Measurements from ENCODE around the gene KCNJ2. TPM values are rescaled to one million over a fixed set of nuclear protein-coding genes. Genes with fewer than 3 reads are reported as not detected.

KCNJ2 gene
- total and polyA plus RNA-seq, 12 donors, result 0.22 to 3.6 (median 2.1) TPM

- H3K4me1 ChIP-seq (replicated peaks in 1 of 2), result no peaks in the 10 kb centered on the region
- 66 to 86% (median 77%) methylated on average over 4 of the region's 4 CpGs for WGBS, 4 donors
- no peaks in the 10 kb centered on the region for H3K9me3 ChIP-seq (replicated peaks in 1 of 3)
- no peaks in the 10 kb centered on the region for H3K27me3 ChIP-seq
- intact Hi-C loops (cut with DNase I), result no loop called here
- H3K4me3 ChIP-seq, result no peak overlapping the region
- no peaks in the 10 kb centered on the region for H3K36me3 ChIP-seq (replicated peaks in 1 of 2)
- TF ChIP-seq CTCF (IDR thresholded peaks at IDR 0.05), result no peak
- DNase-seq, result no peak
- H3K27ac ChIP-seq, result no peak overlapping the region
Measured at GRCh38 chr17:70205401-70205800, 36.1 kb downstream of the KCNJ2 start.

GRCh38 chr17:70206361-70207010 lies 37.2 kb downstream of the KCNJ2 start:
- no peak overlapping the region for H3K27ac ChIP-seq
- TF ChIP-seq CTCF (IDR thresholded peaks at IDR 0.05), result no peak
- TF ChIP-seq POLR2A (IDR thresholded peaks at IDR 0.05), result no peak
- intact Hi-C loops (cut with DNase I), result no loop called here
- no peak overlapping the region for H3K4me3 ChIP-seq
- H3K27me3 ChIP-seq, result no peaks in the 10 kb centered on the region
- H3K36me3 ChIP-seq (replicated peaks in 1 of 2), result no peaks in the 10 kb centered on the region
- no peaks in the 10 kb centered on the region for H3K9me3 ChIP-seq (replicated peaks in 1 of 3)
- WGBS, 4 donors, result 62 to 74% (median 66%) methylated on average over 6 of the region's 6 CpGs
- no peaks in the 10 kb centered on the region for H3K4me1 ChIP-seq (replicated peaks in 1 of 2)
- DNase-seq, result no peak

- WGBS, 4 donors, result 57 to 80% (median 77%) methylated on average over 1 of the region's 1 CpG
- Histone ChIP-seq H3K27ac (no peak overlapping the region), H3K27me3 (no peaks in the 10 kb centered on the region), H3K4me3 (no peak overlapping the region), H3K36me3 (replicated peaks in 1 of 2) (no peaks in the 10 kb centered on the region), H3K9me3 (replicated peaks in 1 of 3) (no peaks in the 10 kb centered on the region), H3K4me1 (replicated peaks in 1 of 2) (no peaks in the 10 kb centered on the region)
- intact Hi-C loops (cut with DNase I), result no loop called here
- TF ChIP-seq CTCF (IDR thresholded peaks at IDR 0.05) (no peak), POLR2A (IDR thresholded peaks at IDR 0.05) (no peak)
- no peak for DNase-seq
Measured at GRCh38 chr17:70207184-70207583, 37.9 kb downstream of the KCNJ2 start.

- intact Hi-C loops (cut with DNase I), result no loop called here
- WGBS, 4 donors, result 73 to 85% (median 81%) methylated on average over 7 of the region's 7 CpGs
Measured at GRCh38 chr17:70208080-70208794, 38.9 kb downstream of the KCNJ2 start.

More at GRCh38 chr17:70208080-70208794, 38.9 kb downstream of the KCNJ2 start:
- Histone ChIP-seq H3K36me3 (replicated peaks in 1 of 2) (no peaks in the 10 kb centered on the region), H3K4me3 (no peak overlapping the region), H3K27me3 (no peaks in the 10 kb centered on the region), H3K9me3 (replicated peaks in 1 of 3) (no peaks in the 10 kb centered on the region), H3K27ac (no peak overlapping the region), H3K4me1 (replicated peaks in 1 of 2) (no peaks in the 10 kb centered on the region)
- no peak for DNase-seq
- TF ChIP-seq CTCF (IDR thresholded peaks at IDR 0.05) (no peak), POLR2A (IDR thresholded peaks at IDR 0.05) (no peak)
